Activated CD4-positive, alpha-beta T cell treated with anti-CD3 and anti-CD28 coated beads, Interleukin-2, Interleukin-6, amounts not matched to agents 100 ng/mL and 50 ng/mL, durations not matched to agents 16 hours and 8 hours (primary cell): ENCODE data around the gene STAG1.
"Not testable (repeated sequence)": the region's sequence is repeated elsewhere in the genome, so short reads cannot be mapped to it uniquely, and the experiment has no call there.

Experiments used
- DNase-seq: peaks from one replicate; pipeline ENCODE4 v3.0.0-alpha.2; 2020

Gene STAG1

GRCh38 chr3:136485777-136486176 is 266.4 kb downstream of the STAG1 start:
- no peak for DNase-seq

GRCh38 chr3:136476280-136476679 is 275.9 kb downstream of the STAG1 start:
- DNase-seq = no peak

GRCh38 chr3:136474876-136475275 is 277.3 kb downstream of the STAG1 start:
- not testable (repeated sequence) for DNase-seq

GRCh38 chr3:136473716-136474326 is 278.4 kb downstream of the STAG1 start:
- no peak for DNase-seq

GRCh38 chr3:136465296-136465695 is 286.9 kb downstream of the STAG1 start:
- no peak for DNase-seq

GRCh38 chr3:136464502-136464901 is 287.7 kb downstream of the STAG1 start:
- DNase-seq = no peak

- no peak for DNase-seq
Observed at GRCh38 chr3:136463170-136463569, 289.0 kb downstream of the STAG1 start.

GRCh38 chr3:136457793-136458192 is 294.4 kb downstream of the STAG1 start:
- DNase-seq = no peak

- DNase-seq = no peak
Observed at GRCh38 chr3:136456196-136456595, 296.0 kb downstream of the STAG1 start.

GRCh38 chr3:136444581-136444980 is 307.6 kb downstream of the STAG1 start:
- no peak for DNase-seq

- no peak for DNase-seq
Observed at GRCh38 chr3:136437043-136437442, 315.1 kb downstream of the STAG1 start.

- DNase-seq = no peak
Observed at GRCh38 chr3:136434429-136434828, 317.7 kb downstream of the STAG1 start.

GRCh38 chr3:136432685-136433084 is 319.5 kb downstream of the STAG1 start:
- no peak for DNase-seq

- no peak for DNase-seq
Observed at GRCh38 chr3:136428167-136428566, 324.0 kb downstream of the STAG1 start.

GRCh38 chr3:136427236-136427635 is 324.9 kb downstream of the STAG1 start:
- no peak for DNase-seq

- no peak for DNase-seq
Observed at GRCh38 chr3:136414476-136414875, 337.7 kb downstream of the STAG1 start.

GRCh38 chr3:136412307-136412706 is 339.9 kb downstream of the STAG1 start:
- no peak for DNase-seq

GRCh38 chr3:136409549-136409948 is 342.6 kb downstream of the STAG1 start:
- no peak for DNase-seq

GRCh38 chr3:136404056-136404455 is 348.1 kb downstream of the STAG1 start:
- DNase-seq = no peak

- DNase-seq = no peak
Observed at GRCh38 chr3:136396916-136397315, 355.3 kb downstream of the STAG1 start.

GRCh38 chr3:136390574-136390973 is 361.6 kb downstream of the STAG1 start:
- no peak for DNase-seq

GRCh38 chr3:136387031-136387430 is 365.1 kb downstream of the STAG1 start:
- no peak for DNase-seq

GRCh38 chr3:136385457-136385856 is 366.7 kb downstream of the STAG1 start:
- DNase-seq = peak; percentile 8

GRCh38 chr3:136381051-136381450 is 371.1 kb downstream of the STAG1 start:
- DNase-seq = no peak

GRCh38 chr3:136380530-136380929 is 371.6 kb downstream of the STAG1 start:
- no peak for DNase-seq

GRCh38 chr3:136378011-136378410 is 374.2 kb downstream of the STAG1 start:
- DNase-seq = no peak
